ENCODE measurements around the gene HPCAL4.

Gene HPCAL4

DNA sequence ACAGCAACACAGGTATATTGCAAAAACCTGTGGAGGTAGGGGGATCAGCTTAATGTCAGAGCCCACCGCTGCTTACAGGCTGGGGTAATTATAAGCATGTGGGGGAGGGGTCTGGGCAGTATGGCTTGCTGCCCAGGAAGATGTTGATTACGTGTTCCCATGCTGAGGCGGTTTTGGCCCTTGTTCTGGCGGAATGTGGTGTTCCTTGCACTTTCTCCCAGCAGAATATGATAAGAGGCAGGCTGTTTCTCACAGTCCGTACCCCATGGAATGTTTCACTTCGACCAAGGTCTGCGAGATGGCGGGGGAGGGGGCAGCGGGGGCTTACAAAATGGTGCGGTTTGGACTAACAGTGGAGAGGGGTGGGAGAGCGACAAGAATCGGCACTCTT is 9.8 kb upstream of the HPCAL4 start:
- peak; percentile 75 for DNase-seq (ENCODE audit: low read depth)

DNA sequence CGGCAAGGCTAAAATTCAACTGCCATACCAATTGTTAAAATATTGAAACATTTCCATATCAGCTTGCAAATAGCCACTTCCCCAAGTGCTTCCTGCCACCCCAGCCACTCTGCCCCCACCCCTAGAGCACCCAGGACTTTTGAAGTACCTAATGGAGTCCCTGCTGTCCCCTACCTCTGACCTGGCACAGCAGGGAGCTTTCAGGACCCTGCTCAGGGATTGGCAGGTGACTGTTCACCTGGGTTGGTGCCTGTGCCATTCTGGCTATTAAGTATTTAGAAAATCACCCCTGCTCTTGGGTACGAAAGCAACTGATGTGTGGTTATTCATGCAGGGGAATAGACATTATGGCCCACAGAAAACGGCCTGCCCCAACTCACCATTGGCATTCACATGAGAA is 9.1 kb upstream of the HPCAL4 start:
- DNase-seq (ENCODE audit: low read depth): no peak

DNA sequence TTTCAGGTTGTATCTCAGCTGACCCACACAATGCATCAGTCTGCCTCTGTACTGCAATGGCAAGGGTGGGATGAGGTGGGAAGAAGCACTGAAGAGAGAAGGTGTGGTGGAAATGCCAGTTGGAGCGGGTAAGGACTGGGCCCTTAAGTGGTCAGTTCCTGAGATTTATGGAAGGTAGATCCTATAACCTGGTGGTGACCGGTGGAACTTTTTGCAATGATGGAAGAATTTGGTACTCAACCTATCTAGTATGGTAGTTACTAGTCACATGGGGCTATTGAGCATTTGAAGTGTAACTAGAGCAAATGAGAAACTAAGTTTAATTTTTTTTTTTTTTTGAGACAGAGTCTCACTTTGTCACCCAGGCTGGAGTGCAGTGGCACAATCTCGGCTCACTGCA is 8.2 kb upstream of the HPCAL4 start:
- DNase-seq (ENCODE audit: low read depth): no peak

DNA sequence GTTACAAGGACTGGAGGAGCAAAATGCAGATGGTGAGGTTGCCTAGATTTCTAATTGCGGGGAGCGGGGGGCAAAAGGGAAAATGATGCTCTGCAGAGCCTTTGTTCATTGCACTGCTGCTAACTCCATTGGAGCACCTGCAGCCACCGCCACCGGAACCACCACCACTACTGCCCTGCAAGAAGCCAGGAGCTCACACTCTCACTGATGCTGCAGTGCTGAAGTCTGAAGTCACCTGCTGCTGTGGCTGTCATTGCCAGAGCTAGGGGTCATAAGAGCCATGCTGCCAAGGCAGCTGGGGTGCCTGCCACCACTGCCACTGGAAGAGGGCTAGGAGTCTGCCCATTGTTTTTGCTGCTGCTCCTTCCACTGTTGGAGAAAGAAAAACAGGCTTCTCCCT is 7.3 kb upstream of the HPCAL4 start:
- no peak for DNase-seq (ENCODE audit: low read depth)

DNA sequence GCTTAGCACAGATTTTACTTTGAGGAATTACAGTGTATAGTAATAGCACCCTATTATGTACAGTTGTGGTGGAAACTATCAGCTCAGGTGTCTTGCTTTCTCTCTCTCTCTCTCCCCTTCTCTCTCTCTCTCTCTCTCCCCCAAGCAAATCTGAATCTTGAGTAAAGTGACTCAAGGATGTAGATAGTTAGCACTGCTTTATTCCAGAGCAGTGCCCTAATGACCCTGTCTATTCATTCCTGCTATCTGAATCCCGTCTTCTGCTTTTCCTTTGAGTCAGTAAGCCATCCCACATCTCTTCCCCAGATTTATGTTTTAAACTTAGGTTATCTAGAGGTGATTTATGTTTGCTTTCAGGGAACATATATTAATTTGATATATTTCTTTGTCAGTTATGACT is 5.2 kb upstream of the HPCAL4 start:
- no peak for DNase-seq (ENCODE audit: low read depth)

DNA sequence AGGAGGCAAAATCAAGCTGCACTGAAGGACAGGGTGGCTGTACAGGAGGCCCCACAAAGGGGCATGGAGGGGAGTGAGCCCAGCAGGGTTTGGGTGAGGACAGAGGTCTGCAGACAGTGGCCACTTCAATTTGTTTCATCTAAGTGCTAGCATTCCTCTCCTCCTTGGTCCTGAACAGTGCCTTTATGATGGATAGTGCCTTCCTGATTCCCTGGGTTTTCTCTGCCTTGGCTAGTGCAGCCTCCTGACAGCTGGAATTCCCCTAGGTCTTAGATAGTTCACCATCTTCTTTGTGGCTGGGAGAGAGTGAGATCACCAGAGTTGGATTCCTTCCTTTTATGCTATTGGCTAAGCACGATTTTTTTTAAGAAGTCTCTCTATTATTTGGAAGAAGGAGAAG is 3.8 kb upstream of the HPCAL4 start:
- DNase-seq (ENCODE audit: low read depth): no peak

DNA sequence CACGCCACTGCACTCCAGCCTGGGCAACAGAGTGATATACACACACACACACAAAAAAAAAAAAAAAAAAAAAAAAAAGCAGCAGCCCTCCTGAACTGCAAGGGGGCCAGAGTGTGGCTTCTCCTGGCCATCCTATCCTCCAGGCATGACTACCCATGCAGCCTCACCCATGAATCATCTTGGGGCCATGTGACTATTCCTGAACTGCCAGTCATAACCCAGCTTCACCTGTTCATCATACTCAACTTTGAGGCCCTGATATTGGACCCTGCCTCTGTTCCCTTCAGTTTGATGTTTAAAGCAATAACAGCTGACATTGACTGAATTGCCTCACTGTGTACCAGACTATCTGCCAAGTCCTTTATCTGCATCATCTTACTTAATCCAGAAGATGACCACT is 2.8 kb upstream of the HPCAL4 start:
- no peak for DNase-seq (ENCODE audit: low read depth)

DNA sequence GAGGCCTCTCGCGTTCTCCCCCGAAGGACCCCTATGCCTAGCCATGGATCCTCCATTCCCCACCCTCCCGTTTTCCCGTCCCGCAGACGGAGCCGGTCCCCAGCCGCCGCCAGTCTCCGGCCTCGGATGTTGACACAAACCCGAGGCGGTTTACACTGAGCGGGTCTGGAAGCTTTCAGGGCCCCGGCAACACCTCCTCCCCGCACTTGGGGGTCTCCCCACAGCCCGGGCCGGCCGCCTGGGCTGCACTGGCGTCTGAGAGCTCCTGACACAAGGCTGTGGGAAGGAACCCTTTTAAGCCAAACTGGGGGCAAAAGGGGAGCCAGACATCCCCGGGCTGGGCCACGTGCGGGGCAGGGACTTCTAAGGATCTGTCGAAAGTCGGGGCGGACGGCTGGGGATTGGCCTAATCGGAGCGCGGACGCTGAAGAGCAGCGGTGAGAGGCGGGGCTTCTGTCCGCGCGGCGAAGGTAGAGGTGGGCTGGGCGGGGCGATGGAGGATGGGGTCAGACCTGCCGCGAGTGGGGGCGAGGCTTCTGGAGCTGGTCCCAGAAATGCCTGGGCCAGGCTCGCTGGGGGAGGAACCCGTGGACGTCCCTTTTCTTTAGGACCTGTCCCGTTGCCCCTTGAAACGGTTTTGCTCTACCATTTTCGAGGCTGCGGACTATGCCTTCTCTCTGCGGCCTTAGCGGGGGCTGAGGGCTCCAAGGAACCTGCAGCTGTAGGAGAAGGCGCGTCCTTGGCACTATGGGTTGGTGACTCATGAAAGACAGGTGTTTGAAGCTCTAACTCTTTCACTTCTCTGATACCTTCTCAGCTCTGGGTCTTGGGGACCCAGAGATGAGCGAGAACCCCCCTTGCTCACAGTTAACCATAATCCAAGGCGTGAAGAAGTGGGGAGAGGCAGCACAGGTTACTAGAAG is 1.2 kb upstream of the HPCAL4 start:
- DNase-seq (ENCODE audit: low read depth): no peak

DNA sequence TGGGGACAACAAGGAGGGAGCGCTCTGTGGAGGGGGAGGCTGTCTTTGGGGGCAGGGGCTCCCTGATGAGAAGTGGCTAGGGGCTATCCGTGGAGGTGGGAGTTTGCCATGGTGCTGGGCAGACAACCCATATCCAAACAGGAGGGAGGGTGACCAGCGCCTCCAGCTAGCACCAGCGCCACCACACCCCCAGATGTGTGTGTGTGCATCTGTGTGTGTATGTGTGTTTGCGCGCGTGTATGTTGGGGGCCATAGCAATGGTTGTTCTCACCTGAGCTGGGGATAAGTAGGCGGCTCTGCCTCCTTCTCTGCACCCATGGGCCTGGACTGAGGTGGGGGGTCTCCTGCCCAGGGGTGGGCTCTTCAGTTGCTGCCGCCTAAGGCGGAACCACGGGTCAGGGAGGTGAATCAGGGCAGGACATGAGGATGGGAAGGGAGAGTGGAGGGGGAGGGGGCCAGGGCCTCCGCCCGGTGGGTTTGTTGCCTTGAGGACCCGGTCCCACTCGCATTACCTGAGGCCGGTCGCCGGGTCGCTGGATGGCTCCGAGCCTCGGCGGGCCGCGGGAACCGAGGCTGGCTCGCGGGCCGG is 345 bp downstream of the HPCAL4 start:
- DNase-seq (ENCODE audit: low read depth): no peak

DNA sequence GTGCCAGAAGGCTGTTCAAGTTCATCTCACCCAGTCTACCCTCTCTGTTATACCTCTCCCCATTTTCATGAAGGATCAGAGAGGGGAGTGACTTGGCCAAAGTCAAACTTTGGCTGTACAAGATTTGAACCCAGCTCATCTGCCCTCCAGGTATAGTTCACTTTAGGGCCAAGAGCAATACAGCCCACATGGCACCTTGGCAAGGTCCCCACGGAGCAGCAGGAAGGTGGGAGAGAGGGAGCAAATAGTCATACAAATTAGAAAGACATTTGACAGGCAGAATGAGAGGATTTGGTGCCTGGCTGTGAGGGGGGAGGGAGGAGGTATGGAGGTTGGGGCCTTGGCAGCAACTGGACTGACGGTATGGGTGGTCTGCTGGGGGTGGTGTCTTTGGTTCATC is 1.0 kb downstream of the HPCAL4 start:
- DNase-seq (ENCODE audit: low read depth): no peak

DNA sequence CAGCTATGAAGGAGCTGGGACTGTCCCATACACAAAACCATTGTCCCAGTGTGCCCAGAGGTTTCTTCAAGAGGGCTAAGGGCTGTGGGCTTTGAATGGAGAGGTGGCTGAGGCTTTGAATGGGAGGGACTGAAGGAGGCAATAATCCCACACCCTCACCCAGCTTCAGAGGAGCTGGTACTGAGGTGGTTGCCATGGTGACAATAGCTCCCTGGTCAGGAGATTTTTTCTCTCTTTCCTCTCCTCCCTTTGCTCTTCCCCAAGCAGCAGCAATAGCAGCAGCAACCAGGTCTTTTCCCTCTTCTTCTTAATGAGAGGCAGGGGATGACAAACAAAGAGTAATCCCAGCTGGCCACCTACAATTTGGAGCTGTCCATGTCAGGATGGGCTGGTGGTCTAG is 1.6 kb downstream of the HPCAL4 start:
- DNase-seq (ENCODE audit: low read depth): no peak

DNA sequence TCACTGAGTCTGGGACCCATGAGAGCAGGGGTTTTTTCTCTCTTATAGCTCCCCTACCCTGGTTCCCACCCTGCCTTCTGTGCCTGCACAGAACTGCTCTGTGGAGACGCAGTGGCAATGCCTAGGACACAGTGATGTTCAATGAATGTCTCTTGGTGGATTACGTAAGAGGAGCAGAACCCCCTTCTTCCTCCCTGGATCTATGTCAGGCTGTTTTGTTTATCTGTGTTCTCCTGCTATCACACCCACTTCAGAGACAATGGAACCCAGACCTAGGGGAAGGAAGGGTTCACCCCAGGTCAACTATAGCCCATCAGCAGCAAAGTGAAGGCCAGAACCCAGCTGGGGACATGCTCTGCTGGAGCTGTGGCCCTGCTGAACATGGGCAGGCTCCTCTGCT is 2.0 kb downstream of the HPCAL4 start:
- DNase-seq (ENCODE audit: low read depth): no peak

DNA sequence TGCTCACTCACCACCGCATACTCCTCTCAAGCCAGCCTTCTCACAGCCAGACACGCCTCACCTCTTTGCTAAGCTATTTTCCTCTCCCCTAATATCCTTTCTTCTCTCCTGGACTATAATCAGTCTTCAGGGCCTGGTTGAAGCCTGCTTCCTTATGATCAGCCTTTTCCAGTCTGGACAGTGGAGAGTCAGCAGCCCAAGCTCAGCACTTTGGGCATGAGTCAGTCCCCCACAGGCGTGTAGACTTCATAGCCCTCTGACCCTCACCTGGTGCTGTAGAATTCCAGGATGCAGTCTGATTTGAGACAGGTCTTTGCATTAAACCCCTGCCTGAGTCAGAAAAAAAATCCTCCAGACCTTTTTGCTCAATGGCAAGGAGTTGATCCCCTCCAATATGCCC is 2.5 kb downstream of the HPCAL4 start:
- DNase-seq (ENCODE audit: low read depth): no peak

DNA sequence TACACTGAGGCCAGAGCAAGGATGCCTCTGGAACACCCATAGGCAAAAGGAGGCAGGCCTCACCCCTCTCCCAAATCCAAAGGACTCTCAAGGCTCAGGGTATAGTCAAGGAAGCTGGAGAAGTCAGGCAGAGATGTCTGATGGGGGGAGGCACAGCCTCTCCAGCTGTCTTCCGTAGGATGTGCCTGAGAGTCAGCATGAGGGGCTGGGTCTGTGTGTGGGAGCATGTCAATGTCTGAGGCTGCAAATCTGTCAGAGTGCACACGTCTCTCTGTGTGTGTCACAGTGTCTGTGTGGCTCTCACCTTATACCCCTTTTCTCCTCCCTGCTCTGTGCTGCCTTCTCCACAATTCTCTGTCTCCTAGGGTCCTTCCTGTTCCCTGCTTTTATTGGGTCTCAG is 4.0 kb downstream of the HPCAL4 start:
- DNase-seq (ENCODE audit: low read depth): no peak

DNA sequence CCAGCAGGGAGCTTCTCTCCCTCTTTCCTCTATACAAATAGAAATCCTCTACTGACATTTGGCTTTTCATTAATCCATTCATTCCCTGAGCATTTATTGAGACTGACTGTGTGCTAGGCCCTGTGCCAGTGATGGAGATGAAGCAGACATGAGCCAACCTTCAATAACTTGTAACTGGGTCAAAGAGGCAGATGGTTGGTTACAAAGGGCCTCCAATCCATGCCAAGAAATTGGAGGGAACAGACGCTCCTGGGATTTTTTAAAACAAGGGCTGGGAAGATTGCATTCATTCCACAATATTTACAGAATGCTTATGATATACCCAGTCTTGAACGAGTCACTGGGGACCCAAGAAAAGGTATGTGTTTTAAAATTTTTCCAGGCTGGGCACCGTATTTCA is 6.2 kb downstream of the HPCAL4 start:
- DNase-seq (ENCODE audit: low read depth): no peak

DNA sequence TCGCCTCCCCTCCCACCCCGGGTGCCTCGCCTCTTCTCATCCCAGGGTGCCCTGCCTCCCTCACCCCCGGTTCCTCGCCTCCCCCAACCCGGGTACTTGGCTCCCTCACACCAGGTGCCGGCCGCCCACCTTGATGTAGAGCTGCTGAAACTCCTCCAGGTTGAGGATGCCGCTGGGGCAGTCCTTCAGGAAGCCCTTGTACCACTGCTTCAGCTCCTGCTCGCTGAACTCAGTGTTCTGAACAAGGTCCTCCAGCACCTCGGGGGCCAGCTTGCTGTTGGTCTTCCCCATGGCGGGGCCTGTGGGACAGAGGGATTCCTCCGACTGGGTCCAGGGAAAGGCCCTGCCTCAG is 6.9 kb downstream of the HPCAL4 start:
- no peak for DNase-seq (ENCODE audit: low read depth)

DNA sequence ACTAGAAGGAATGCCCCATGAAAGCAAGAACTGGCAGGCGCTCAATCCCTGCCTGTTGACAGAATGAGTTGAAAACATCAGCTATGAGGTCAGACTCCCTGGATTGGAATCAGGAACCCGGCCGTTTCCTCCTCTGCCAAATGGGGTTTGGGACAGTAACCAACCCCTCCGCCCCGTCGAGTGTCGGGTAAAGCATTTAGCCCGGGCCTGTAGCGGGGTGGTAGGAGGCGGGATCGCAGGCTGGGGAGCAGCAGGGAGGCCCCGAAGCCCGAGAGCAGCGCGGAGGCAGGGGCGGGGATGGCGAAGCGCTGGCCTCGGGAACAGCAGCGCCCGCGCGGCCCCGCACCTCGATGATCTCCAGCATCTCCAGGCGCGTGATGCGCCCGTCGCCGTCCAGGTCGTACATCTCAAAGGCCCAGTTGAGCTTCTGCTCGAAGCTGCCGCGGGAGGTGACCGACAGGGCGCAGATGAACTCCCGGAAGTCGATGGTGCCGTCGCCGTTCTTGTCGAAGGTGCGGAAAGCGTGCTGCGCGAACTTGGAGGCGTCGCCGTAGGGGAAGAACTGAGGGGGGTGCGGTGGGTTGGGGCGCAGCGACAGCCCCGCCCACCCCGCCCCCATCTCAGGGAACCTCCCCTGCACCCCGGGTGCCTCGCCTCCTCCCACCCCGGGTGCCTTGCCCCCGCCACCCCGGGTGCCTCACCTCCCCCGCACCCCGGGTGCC is 7.5 kb downstream of the HPCAL4 start:
- no peak for DNase-seq (ENCODE audit: low read depth)

DNA sequence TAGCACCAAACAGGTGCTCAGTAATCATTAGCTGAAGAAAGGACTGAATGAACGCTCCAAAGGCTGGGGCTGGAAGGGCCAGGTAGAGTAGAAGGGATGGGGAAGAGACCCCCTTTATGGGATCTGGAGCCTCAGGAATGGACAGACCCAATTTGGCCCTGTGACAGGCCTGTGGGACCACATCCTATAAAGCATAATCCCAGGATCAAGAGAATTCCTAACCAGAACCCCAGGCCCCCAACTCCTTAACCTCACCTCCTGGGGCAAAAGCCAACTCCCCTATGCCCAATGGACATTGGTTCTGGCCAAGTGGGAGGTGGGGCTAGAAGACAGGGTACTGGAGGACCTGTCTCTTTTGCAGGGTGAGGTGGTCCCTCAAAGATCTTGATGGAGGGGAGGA is 9.2 kb downstream of the HPCAL4 start:
- no peak for DNase-seq (ENCODE audit: low read depth)

DNA sequence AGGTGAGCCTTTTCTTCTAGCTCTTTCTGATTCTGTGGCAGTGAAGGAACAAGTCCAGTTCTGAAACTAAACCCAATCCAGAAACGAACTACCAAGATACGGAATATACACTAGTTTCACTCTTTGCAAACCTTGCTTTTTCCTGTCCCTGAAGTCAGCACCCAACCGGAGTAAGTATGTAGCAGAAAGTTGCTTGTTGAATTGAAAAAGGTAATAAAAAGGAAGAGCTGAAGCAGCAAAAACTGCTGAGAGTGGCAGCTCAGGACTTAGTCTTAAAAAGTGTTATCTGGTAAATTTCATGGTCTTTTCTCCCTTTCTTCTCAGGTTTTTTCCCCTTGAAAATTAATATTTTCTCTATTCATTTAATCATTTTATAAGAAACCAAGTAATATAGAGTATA is 9.9 kb downstream of the HPCAL4 start:
- DNase-seq (ENCODE audit: low read depth): no peak

DNA sequence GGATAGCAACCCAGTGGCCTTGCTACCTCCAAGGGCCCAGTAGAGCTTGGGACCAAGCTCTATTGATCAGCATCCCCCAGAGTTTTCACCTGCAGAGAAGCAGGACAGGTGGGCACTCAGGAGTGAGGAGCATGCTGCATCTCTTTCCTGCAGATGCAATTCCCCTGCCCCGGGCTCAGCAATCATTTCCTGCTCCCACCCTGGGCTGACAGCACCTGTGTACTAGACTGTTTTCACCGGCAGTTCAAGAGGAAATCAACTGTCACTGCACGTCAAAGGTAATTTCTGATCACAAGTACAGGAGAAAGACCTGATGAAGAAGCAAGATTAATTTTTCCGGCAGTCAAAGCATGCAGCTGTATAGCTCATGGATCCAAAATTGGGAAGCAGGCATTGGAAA is 10.5 kb downstream of the HPCAL4 start:
- no peak for DNase-seq (ENCODE audit: low read depth)

DNA sequence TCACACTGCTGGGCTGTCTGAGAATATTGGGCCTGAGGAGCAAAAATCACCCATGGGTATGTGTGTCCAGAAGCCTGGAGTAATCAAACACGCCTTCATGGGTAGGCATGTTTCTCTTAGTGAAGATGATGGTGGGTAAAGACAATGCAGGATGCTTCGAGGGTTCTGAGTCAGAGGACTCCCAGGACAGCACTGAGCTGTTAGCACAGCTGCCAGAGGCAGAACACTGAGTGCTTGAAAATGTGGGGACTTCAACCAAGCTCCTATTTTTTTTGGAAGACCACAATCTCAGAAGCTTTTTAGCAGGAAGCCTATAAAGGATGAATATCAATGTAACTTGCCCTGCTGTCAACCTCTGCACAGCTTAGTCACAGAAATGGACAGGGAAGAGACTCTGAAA is 11.4 kb downstream of the HPCAL4 start:
- DNase-seq (ENCODE audit: low read depth): no peak

DNA sequence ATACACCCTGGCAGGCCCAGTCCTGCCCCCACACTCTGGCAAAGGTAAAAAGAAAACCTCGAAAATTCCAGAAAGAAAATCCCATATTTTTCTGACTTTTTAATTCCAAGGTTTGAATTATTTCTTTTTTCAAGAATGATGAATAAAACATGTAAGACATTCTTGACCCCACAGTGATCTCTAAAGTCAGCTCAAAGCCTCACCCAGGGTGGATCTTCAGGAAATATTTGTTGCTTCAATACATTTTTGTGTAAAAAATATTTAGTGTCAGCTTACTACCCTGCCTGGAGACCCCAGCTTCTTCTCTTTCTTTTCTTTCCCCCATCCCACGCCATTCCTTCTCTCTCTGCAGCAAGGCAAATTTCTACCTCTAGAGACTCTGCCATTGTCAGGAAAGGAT is 12.3 kb downstream of the HPCAL4 start:
- no peak for DNase-seq (ENCODE audit: low read depth)

DNA sequence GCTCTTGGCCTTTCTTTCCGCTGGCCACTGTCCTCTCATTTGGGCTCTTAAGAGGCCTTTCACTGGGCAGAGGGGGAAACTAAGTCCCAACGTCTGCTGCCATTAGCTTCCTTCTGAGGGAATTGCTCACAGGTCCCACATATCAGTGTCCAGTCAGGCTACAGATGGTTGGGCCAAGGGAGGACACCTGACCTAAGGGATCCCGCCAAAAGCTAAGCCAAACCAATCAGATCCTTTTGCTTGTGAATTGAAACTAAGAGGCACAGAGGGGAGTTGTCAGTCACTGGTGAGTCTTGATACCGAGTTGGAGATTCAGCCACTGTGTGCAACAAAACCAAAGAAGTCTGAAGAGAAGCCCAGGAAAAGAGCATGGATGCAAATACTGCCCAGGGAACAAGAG is 13.6 kb downstream of the HPCAL4 start:
- no peak for DNase-seq (ENCODE audit: low read depth)
